Stimulated activated CD4-positive, alpha-beta T cell treated with anti-CD3 and anti-CD28 coated beads, Interleukin-4, amount 100 ng/mL, for 4 hours (primary cell): Measurements from ENCODE around the gene RPTN.

Experiments used
- DNase-seq, 2 experiments: peaks; one replicate each; pipeline ENCODE4 v3.0.0-alpha.2; 2020

RPTN gene

DNA sequence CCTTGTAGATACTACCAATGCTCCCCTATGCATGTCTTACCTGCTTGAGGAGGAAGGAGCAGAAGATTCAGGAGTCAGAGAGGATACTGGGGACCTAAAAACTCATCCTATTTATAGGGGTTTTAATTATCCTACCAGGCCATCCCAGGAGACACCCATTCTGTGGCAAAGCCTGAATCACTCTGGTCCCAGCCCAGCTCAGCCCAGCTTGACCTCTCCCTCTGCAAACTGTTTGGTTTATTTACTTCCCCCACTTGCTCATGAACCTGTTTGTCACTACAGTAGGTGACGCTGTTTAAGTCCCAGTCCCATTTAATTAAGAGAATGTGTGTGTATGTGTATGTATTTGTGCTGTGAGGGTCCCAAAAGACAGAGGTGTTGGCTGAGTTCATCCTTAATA is at the start of gene RPTN:
Gene RPTN, minus strand, starts transcription at position 85 of the 400 bp plus-strand sequence. CDS start 1,339 bp downstream, outside the sequence.
- no peak for DNase-seq

- DNase-seq = no peak
Observed at GRCh38 chr1:152198982-152199381, 40.0 kb upstream of the RPTN start.

- no peak for DNase-seq
Observed at GRCh38 chr1:152197361-152197941, 38.4 kb upstream of the RPTN start.

DNA sequence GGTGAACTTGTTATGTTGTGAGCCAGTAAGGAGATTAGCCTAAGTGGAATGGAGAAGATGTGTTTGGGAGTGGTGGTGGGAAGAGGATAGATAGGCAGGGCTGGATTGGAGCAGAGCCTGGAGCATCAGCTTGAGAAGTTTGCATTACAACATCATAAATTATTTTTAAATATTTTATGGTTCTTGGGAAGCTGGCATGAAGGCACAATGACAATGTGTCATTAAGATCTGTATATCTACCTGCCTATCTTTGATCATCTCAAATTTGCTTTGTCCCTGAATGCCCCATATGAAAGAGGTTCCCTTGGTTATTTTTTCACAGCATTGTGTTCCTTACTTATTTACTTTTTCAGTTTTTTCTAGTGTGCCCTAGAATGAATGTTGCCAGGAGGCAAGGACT is 32.7 kb upstream of the RPTN start:
- DNase-seq = no peak

DNA sequence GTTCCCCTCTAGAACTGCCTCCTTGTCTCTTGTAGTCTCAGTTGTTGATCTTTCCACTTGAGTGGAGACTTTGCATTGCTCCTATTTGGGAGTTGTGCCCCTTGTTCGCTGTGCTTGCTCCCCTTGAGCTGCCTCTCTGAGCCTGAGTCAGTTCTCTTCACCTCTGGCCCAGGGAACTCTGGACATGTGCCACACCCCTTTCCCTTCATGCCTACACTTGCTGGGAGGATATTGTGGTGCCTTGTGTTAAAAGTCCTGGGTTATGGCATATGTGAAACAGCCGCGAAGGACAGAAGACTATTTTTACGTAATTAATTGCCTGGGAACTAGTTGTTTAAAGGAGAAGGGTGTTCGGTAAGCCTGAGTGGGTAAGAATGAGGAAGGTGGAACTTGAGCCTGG is 32.2 kb upstream of the RPTN start:
- DNase-seq = no peak

DNA sequence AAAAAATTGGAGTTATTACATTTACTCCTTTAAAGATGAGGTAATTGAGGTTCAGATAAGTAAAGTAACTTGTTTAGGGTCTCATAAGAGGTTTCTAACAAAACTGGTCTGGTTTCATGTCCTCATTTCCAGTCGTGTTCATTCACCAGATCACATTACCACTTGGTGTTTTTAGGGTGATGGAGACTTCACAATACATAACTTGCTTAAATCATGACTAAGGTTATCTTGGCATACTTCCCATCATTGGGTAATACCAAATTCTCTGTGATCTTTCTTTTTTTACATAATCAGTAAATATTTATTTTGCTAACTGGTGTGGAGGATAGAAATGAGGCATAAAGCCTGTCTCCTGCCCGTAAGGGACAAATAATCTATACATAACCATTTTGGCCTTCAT is 31.6 kb upstream of the RPTN start:
- DNase-seq = no peak

GRCh38 chr1:152189657-152190442 is 30.8 kb upstream of the RPTN start:
- DNase-seq = peak; percentile 62

DNA sequence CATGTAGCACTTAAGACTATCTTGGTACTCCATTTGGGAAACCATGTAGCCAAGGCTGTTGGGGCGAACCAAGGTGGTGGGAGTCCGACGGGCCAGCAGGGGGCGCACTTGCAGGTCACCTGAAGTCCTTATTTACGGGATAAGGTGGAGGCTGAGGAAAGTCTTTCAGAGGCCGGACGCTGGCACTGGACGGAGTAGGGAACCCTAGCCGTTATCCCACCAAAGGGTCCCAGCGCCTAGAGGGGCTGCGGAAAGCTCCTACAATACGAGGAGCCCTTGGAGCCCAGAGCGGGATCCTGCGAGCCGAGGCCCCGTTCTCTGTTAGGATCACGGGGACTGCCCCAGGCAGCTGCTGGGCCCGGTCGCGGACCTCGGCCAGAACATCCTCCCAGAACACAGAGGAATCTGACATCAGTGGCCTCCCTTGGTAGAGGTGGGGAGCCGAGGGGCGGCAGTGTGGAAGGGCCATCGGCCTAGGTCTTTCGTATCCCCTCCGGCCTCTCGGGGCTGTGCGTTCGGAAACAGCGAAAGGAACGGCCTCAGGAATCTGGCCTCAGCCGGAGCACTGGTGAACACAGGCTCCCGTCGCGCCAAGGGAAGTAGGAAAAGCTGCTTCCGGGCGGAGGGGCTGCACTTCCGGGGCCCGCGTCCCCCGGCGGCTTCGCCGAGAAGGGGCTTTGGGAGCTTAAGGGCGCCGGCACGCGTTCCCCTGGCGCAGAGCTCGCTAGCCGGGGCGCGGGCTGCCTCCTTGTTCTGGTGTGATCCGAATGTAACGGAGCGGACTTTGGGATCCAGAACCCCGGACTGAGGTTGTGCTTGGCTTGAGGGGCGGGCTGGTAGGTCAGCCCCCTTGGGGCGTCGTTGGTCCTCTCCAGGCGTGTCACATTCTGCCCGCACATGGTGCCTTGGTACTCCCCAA is 29.9 kb upstream of the RPTN start:
- DNase-seq = peak; percentile 69 to 80

DNA sequence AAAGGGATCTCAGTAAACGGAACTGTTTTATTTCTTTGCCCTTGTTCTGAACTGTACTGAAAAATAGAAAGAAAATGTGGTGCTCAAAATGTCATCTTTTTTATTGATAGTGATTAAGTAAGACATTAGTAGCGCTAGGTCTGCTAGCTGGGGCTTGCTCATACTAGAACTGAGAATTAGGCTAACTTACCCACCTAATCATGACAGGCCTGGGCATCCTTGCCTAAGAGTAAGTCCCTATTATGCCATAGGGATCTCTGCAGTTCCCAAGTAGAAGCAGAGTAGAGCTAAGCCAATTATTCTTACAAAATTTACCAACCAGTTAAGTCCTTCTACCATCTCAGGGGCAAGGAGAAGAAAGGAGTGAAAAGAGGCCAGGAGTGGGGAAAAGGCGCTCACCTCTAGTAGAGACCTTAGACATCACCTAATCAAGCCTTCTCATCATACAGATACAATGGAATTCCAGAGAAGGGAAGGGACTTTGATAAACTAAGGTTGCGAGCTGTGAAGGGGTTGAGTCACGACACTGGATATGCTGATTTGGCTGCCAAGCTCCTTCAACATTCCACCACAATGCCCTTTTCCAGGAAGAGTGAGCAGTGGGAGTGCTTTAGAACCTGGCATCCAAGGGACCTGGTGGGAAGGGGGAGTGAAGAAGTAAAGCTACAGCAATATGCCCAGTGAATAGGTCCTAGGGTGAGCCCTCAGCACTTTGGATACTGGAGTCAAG is 27.7 kb upstream of the RPTN start:
- DNase-seq = no peak

DNA sequence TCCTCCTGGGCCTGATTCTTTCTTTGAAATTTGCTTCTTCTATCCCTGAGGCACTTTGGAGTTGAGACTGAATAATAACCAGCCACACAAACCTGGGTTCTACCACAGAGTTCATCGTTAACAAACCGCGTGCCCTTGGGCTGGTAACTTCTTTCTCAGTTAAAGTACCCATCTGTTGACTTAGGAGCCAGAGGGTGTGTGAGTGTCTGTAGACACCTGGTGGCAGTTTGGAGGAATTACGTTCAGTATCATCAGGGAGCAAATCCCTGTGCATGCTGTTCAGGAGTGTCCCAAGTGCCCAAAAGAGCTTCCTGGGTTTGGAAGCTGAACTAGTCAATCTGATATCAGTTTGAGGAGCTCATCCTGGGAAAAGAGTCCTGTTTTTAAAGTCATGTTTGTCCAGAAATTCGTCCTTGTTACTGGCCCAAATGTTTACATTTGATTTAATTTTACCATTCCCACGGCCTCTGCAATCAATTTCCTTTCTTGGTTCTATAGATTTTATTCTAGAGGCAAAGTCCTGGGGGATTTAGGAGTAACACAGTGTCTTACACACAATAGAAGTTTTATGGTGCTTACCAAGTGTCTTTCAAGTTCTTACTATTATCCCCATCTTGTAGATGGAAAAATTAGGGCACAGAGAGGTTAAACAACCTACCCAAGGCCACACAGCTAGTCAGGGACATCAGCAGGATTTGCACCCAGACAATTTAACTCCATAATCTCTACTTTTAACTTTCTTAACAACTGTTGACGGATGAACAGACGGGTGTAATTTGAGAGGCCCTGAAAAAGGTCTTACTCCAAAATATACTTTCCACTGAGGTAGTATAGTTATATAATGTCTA is 26.7 kb upstream of the RPTN start:
- DNase-seq = peak; percentile 3 to 20

- peak in 1 of 2 experiments; percentile 3 for DNase-seq
Observed at GRCh38 chr1:152182944-152183361, 23.9 kb upstream of the RPTN start.

DNA sequence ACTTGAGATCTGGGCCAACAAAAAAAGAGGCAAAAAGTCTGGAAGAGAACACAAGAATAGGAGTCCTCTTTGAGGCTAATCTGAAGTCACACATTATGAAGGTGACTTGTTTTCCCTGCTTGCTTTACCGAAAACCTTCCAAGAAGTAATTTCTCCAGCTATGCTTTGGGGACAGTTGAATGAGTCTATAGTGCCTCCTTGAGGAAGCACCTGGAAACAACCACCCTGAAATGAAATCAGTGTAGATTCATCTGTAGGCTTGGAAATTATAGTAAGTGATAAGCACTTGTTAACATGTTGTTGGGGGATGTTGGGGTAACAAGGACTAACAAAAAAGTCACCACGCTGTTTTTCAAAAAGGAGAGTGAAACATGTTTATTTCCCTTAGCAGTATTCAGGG is 23.4 kb upstream of the RPTN start:
- no peak for DNase-seq

- no peak for DNase-seq
Observed at GRCh38 chr1:152179566-152179965, 20.5 kb upstream of the RPTN start.

DNA sequence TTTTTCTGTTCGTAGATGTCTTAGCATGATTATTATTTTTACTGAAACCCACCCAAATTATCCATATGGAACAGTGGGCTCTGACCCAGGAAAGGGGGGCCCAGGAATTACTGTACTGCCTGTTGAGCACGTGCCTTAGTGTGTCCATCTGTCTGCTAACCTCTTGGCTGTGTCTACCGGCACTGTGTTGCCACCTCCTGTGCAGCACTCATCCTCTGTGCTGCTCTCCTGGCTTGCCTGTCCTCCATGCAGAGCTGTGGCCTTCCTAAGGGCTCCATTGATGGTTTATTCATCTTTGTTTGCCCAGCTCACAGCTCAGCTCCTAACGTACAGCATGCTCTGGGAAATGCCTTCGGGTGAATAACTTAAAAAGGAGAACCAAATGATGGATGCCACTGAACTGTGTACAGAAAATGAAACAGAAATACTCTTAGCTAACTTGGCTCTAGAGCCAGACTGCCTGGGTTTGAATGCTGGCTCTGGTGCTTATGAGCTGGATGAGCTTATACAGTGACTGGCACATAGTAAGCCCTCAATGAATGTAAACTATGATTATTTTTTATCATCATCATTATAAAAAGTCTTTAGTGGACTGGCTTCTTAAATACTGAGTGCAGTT is 11.4 kb upstream of the RPTN start:
- DNase-seq = no peak

- no peak for DNase-seq
Observed at GRCh38 chr1:152169366-152170025, 10.5 kb upstream of the RPTN start.

DNA sequence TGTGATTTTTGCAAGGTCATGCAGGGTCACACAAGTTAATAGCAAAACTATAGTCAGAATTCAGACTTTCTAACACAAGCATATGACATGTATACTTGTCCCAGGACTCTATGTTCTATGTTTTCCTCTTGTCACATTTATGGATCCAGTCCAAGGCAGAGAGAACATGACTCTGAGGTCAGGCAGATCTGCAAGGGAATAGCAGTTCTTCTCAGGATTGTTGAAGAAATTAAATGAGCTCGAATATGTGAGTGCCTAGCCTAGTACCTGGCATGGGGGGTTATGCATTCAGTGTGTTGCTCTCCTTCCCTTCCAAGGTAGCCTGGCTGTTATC is 9.5 kb upstream of the RPTN start:
- DNase-seq = no peak

DNA sequence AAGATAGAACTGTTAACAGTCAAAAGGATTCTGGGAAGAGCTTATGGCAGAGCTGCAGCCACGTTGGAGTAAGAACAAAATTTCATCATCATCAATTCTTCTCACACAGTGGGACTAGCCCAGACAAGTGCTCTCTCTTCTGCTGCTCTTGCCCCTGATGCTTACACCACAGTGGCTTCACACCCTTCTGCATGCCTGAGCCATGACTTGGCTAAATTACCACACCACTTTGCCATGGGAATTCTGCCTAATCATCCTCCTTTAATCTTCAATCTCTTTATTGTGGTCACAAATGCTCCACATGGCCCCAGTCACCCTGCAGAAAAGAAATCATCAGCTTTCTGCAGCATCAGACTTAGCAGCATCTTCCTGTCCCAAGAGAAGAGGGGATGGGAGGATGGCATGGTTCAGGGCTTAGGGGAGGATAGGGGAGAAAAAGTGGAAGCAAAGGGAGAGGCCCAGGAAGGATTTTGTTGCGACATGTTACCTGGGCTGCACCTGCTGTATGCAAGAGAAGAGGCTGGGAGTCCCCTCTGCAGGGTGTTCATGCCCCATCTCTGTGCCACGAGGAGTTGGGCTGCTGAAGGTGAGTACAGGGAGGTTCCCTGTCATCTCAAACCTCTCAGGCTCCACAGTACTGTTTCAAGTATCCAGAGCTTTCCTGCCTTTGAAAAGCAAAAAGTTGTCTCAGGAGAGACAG is 9.0 kb upstream of the RPTN start:
- no peak for DNase-seq

- DNase-seq = no peak
Observed at GRCh38 chr1:152166966-152167365, 7.9 kb upstream of the RPTN start.

GRCh38 chr1:152165286-152166077 is 6.5 kb upstream of the RPTN start:
- no peak for DNase-seq
